Activated naive CD8-positive, alpha-beta T cell treated with anti-CD3 and anti-CD28 coated beads, Interleukin-2, amount 50 U/mL, for 24 hours (primary cell): ENCODE data around the gene ZNF805.

ENCODE experiments used
- ATAC-seq: fragments of 150-1000 bp; cut with Tn5 transposase; one replicate; pipeline ENCODE4 v1.10.0; 2021
- DNase-seq: peaks from one replicate; pipeline ENCODE4 v3.0.0; 2021
- H3K27ac Mint-ChIP-seq: one replicate; pipeline ENCODE4 v1.8.0; 2021; ENCODE audit warnings: mild to moderate bottlenecking, mixed read lengths
- H3K27me3 Mint-ChIP-seq: one replicate; pipeline ENCODE4 v1.8.0; 2021; ENCODE audit warnings: mixed read lengths
- H3K36me3 Mint-ChIP-seq: one replicate; pipeline ENCODE4 v1.8.0; 2021; ENCODE audit warnings: low read depth, mixed read lengths
- H3K4me1 Mint-ChIP-seq: one replicate; pipeline ENCODE4 v1.8.0; 2021; ENCODE audit warnings: mixed read lengths
- H3K4me3 Mint-ChIP-seq: one replicate; pipeline ENCODE4 v1.8.0; 2021; ENCODE audit warnings: mild to moderate bottlenecking, moderate library complexity, mixed read lengths
- H3K9me3 Mint-ChIP-seq: one replicate; pipeline ENCODE4 v1.8.0; 2021; ENCODE audit warnings: mixed read lengths

The ZNF805 gene

GRCh38 chr19:57280165-57280961 is 39.9 kb downstream of the ZNF805 start, which contains the start of gene ZNF460:
ZNF460 (plus strand) TSS chr19:57280485; CDS start chr19:57280807, 322 bp downstream.
- ATAC-seq (peak; percentile 83), DNase-seq (peak; percentile 97)
- H3K4me3 Mint-ChIP-seq: no peak within 1 kb of the TSS
- H3K27ac Mint-ChIP-seq: no peak within 1 kb of the TSS
- peaks cover 52% of the 10 kb centered on the region for H3K36me3 Mint-ChIP-seq
- no peaks in the 10 kb centered on the region for H3K27me3 Mint-ChIP-seq
- H3K4me1 Mint-ChIP-seq: peaks cover 39% of the 10 kb centered on the region
- H3K9me3 Mint-ChIP-seq: no peaks in the 10 kb centered on the region

DNA sequence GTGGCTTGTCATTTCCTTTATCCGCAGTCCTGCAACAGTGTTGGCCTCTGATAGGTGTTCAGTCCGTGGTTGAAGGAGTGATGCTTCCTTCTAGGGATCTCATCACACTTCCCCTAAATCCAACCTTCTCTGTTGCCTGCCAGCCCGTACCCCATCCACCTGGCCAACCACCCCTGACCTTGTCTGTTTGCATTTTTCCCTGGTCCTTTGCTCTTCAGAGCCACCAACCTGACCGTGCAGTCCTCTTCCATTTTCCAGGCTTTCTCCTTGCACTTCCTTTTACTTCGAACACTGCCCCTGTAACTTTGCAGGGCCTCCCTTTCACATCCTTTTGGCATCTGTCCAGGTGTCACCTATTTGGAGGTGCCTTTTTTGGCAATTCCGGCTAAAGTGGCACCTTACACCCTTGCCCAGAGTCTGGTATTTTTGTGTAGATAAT is 40.5 kb downstream of the ZNF805 start:
- DNase-seq (no peak), ATAC-seq (no peak)
- no peak overlapping the region for H3K4me3 Mint-ChIP-seq
- H3K27me3 Mint-ChIP-seq: no peaks in the 10 kb centered on the region
- peaks cover 55% of the 10 kb centered on the region for H3K36me3 Mint-ChIP-seq
- no peak overlapping the region for H3K27ac Mint-ChIP-seq
- H3K9me3 Mint-ChIP-seq: no peaks in the 10 kb centered on the region
- peaks cover 40% of the 10 kb centered on the region for H3K4me1 Mint-ChIP-seq

DNA sequence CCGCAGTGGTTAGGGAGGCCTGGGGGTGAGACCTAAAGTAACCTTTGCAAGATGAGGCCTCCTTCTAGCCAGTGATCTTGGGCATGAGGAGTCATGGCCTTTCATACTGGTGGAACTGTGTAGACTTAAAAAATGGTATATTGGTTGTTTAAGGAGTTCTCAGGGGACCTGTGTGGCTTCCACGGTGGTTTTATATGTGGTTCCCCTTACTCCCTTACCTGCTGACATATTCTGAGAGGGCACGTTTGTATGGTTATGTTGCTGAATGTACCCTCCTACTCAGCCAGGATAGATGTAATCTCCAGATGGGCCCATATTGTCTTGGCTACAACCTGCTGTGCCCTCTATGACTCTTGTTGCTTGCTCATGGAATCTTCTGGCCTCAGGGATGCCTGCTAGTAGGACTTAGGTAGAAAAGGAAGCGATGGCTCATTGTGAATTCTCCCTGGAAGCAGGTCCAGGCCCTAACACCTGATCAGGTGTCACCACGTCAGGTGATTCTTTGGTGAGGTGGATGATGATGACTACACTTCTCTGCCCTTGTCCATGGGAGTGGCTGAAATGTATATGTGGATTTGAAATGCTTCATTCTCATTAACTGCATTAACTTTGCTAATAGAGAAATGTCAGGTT is 41.7 kb downstream of the ZNF805 start:
- Mint-ChIP-seq H3K4me1 (peaks cover 43% of the 10 kb centered on the region), H3K27me3 (no peaks in the 10 kb centered on the region), H3K27ac (no peak overlapping the region), H3K4me3 (no peak overlapping the region), H3K36me3 (peaks cover 64% of the 10 kb centered on the region), H3K9me3 (peaks cover 3% of the 10 kb centered on the region)
- ATAC-seq (peak; percentile 42), DNase-seq (peak; percentile 38)

- no peak for DNase-seq
- H3K36me3 Mint-ChIP-seq: peaks cover 90% of the 10 kb centered on the region
- ATAC-seq: no peak
- peaks cover 22% of the 10 kb centered on the region for H3K4me1 Mint-ChIP-seq
- no peak overlapping the region for H3K27ac Mint-ChIP-seq
- H3K4me3 Mint-ChIP-seq: no peak overlapping the region
- H3K27me3 Mint-ChIP-seq: no peaks in the 10 kb centered on the region
- H3K9me3 Mint-ChIP-seq: peaks cover 43% of the 10 kb centered on the region
These were observed 47.9 kb downstream of the ZNF805 start for GRCh38 chr19:57288373-57288772.

DNA sequence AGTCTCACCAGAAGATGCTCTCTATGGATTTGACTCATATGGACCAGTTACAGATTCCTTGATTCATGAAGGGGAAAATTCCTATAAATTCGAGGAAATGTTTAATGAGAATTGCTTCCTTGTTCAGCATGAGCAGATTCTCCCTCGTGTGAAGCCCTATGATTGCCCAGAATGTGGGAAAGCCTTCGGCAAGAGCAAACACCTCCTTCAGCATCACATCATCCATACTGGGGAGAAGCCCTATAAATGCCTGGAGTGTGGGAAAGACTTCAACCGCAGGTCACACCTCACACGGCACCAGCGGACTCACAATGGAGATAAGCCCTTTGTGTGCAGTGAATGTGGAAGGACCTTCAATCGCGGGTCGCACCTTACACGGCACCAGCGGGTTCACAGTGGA is 50.5 kb downstream of the ZNF805 start:
- peaks cover 94% of the 10 kb centered on the region for H3K36me3 Mint-ChIP-seq
- H3K27ac Mint-ChIP-seq: no peak overlapping the region
- H3K4me3 Mint-ChIP-seq: no peak overlapping the region
- peaks cover 12% of the 10 kb centered on the region for H3K4me1 Mint-ChIP-seq
- peaks cover 64% of the 10 kb centered on the region for H3K9me3 Mint-ChIP-seq
- DNase-seq: no peak
- no peak for ATAC-seq
- no peaks in the 10 kb centered on the region for H3K27me3 Mint-ChIP-seq

GRCh38 chr19:57292547-57292946 is 52.1 kb downstream of the ZNF805 start:
- peaks cover 92% of the 10 kb centered on the region for H3K36me3 Mint-ChIP-seq
- ATAC-seq (no peak), DNase-seq (no peak)
- H3K4me1 Mint-ChIP-seq: peaks cover 12% of the 10 kb centered on the region
- H3K4me3 Mint-ChIP-seq: no peak overlapping the region
- H3K9me3 Mint-ChIP-seq: peaks cover 66% of the 10 kb centered on the region
- H3K27ac Mint-ChIP-seq: no peak overlapping the region
- no peaks in the 10 kb centered on the region for H3K27me3 Mint-ChIP-seq

GRCh38 chr19:57293719-57294118 is 53.3 kb downstream of the ZNF805 start:
- ATAC-seq: no peak
- Mint-ChIP-seq H3K9me3 (peaks cover 70% of the 10 kb centered on the region), H3K4me1 (peaks cover 15% of the 10 kb centered on the region), H3K27me3 (no peaks in the 10 kb centered on the region), H3K36me3 (peaks cover 92% of the 10 kb centered on the region), H3K27ac (no peak overlapping the region), H3K4me3 (no peak overlapping the region)
- no peak for DNase-seq

GRCh38 chr19:57302020-57302465 is 61.6 kb downstream of the ZNF805 start:
- peaks cover 22% of the 10 kb centered on the region for H3K9me3 Mint-ChIP-seq

DNA sequence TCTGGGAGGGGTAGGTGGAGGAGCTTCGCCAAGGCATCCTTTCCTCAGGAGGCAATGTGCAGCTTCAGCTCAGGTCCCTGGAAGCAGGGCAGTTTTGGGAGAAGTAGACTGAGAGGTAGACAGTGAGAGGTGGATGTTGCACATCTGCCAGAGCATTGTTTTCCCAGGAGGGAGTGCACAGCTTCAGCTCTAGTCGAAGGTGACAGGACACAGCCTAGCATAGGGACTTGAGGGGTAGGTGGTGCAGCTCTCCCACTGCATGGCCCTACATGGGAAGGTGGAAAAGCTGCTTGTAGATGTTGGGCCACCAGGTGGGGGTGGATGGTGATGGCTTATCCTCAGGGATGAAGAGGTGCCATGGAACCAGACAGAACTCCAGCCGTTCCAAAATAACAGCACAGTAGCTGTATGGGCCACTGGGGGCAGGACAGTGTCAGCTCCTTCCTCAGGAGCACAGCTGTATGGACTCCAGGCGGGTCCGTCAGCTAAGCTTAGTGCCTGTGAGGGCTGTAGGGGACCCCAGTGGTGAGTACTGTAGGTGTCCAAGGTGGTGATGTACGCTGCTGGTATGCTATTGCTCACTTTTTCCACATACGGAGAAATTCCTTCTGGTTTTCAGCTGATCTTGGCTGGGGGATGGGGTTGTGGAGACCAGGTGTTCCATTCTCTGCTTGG is 62.4 kb downstream of the ZNF805 start:
- peaks cover 16% of the 10 kb centered on the region for H3K9me3 Mint-ChIP-seq
- ATAC-seq (no peak), DNase-seq (no peak)
- H3K36me3 Mint-ChIP-seq: peaks cover 69% of the 10 kb centered on the region
- no peak overlapping the region for H3K27ac Mint-ChIP-seq
- H3K4me3 Mint-ChIP-seq: no peak overlapping the region
- no peaks in the 10 kb centered on the region for H3K27me3 Mint-ChIP-seq
- peaks cover 5% of the 10 kb centered on the region for H3K4me1 Mint-ChIP-seq

More at GRCh38 chr19:57302020-57302465, 61.6 kb downstream of the ZNF805 start:
- DNase-seq (no peak), ATAC-seq (no peak)
- no peak overlapping the region for H3K27ac Mint-ChIP-seq
- H3K4me1 Mint-ChIP-seq: peaks cover 9% of the 10 kb centered on the region
- H3K4me3 Mint-ChIP-seq: no peak overlapping the region
- peaks cover 76% of the 10 kb centered on the region for H3K36me3 Mint-ChIP-seq
- H3K27me3 Mint-ChIP-seq: no peaks in the 10 kb centered on the region
